Measurements from ENCODE around the gene CDADC1. TPM values are rescaled to one million over a fixed set of nuclear protein-coding genes. Genes with fewer than 3 reads are reported as not detected.

CDADC1 gene
- total RNA-seq, 3 donors from 2014 or later, result 7.3 to 8.5 (median 8.2) TPM

- intact Hi-C loops (cut with DNase I; ENCODE audit: low total_unique reads), result no loop called here
- Histone ChIP-seq H3K36me3 (no peaks in the 10 kb centered on the region), H3K27ac (no peak overlapping the region), H3K9me3 (no peaks in the 10 kb centered on the region), H3K4me1 (no peaks in the 10 kb centered on the region), H3K4me3 (no peak overlapping the region), H3K27me3 (peaks cover 0 to 11% of the 10 kb centered on the region in 2 donors)
- DNase-seq (ENCODE audit: low spot score in 2 of 2), result no peak
- no peak for TF ChIP-seq POLR2A (IDR thresholded peaks at IDR 0.05)
- TF ChIP-seq, protein P1, sequence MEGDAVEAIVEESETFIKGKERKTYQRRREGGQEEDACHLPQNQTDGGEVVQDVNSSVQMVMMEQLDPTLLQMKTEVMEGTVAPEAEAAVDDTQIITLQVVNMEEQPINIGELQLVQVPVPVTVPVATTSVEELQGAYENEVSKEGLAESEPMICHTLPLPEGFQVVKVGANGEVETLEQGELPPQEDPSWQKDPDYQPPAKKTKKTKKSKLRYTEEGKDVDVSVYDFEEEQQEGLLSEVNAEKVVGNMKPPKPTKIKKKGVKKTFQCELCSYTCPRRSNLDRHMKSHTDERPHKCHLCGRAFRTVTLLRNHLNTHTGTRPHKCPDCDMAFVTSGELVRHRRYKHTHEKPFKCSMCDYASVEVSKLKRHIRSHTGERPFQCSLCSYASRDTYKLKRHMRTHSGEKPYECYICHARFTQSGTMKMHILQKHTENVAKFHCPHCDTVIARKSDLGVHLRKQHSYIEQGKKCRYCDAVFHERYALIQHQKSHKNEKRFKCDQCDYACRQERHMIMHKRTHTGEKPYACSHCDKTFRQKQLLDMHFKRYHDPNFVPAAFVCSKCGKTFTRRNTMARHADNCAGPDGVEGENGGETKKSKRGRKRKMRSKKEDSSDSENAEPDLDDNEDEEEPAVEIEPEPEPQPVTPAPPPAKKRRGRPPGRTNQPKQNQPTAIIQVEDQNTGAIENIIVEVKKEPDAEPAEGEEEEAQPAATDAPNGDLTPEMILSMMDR (IDR thresholded peaks at IDR 0.05), result no peak
- no peak for TF ChIP-seq POLR2AphosphoS5 (IDR thresholded peaks at IDR 0.05)
These were observed 34.2 kb upstream of the CDADC1 start for GRCh38 chr13:49213539-49213938.

- H3K27ac ChIP-seq, result no peak overlapping the region
These were observed 33.5 kb upstream of the CDADC1 start for GRCh38 chr13:49213997-49214916.

DNA sequence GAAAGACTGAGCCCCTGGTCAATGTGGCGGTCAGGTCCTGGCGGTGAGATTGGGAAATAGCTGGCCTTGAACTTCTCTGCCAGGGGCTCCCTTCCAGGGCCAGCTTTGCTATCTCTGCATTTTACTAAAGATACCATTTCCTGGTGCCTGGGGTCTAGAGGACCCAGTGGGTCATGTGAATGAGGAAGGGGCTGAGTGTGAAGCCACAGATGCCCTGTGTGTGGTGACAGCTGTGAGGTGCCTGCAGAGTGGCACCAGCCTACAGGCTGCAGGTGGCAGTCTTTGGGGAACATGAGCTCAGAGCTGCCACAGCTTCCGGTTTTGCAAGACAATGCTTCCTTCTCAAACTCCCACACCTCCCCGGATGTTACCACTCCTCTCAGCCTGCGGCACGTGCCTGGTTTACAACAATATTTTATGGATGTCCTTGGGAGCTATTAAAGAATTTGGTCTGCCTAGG, 32.8 kb upstream of the CDADC1 start:
- Histone ChIP-seq H3K27me3 (peaks cover 0 to 26% of the 10 kb centered on the region in 2 donors), H3K9me3 (no peaks in the 10 kb centered on the region), H3K36me3 (no peaks in the 10 kb centered on the region), H3K27ac (no peak overlapping the region), H3K4me3 (no peak overlapping the region), H3K4me1 (no peaks in the 10 kb centered on the region)
- intact Hi-C loops (cut with DNase I; ENCODE audit: low total_unique reads), result no loop called here
- TF ChIP-seq POLR2A (IDR thresholded peaks at IDR 0.05), result no peak
- TF ChIP-seq, protein P1 (IDR thresholded peaks at IDR 0.05), result no peak
- TF ChIP-seq POLR2AphosphoS5 (IDR thresholded peaks at IDR 0.05), result no peak
- no peak for DNase-seq (ENCODE audit: low spot score in 2 of 2)

More at GRCh38 chr13:49213997-49214916, 33.5 kb upstream of the CDADC1 start:
- Histone ChIP-seq H3K36me3 (no peaks in the 10 kb centered on the region), H3K9me3 (no peaks in the 10 kb centered on the region), H3K27me3 (peaks cover 0 to 19% of the 10 kb centered on the region in 2 donors), H3K4me3 (no peak overlapping the region), H3K4me1 (no peaks in the 10 kb centered on the region)
- intact Hi-C loops (cut with DNase I; ENCODE audit: low total_unique reads), result no loop called here
- TF ChIP-seq, protein P1 (IDR thresholded peaks at IDR 0.05), result no peak
- TF ChIP-seq POLR2AphosphoS5 (IDR thresholded peaks at IDR 0.05) (no peak), POLR2A (IDR thresholded peaks at IDR 0.05) (no peak)
- DNase-seq (ENCODE audit: low spot score in 2 of 2), result no peak

DNA sequence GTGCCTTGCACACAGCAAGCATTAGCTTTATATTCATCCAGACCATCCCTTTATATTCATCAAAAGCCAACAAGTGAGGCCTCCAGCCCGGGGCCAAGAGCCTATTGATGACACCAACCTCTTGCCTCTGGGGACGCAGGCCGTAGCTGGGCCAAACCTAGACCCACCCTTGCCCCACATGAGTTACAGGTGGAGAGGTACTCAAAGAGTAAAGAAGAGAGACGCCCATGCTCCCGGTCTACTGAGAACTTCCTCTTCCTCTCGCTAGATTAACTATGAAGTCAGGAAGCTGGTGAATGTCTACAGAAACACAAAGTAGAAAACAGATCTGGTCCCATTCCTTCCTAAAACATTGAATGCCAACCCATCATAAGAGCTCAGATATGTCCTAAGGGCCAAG, 31.4 kb upstream of the CDADC1 start:
- no peaks in the 10 kb centered on the region for H3K4me1 ChIP-seq
- H3K36me3 ChIP-seq, result no peaks in the 10 kb centered on the region
- TF ChIP-seq POLR2AphosphoS5 (IDR thresholded peaks at IDR 0.05), result no peak
- TF ChIP-seq, protein P1 (IDR thresholded peaks at IDR 0.05), result no peak
- TF ChIP-seq POLR2A (IDR thresholded peaks at IDR 0.05), result no peak
- peaks cover 0 to 39% of the 10 kb centered on the region in 2 donors for H3K27me3 ChIP-seq
- no peak overlapping the region for H3K4me3 ChIP-seq
- no peak overlapping the region for H3K27ac ChIP-seq
- H3K9me3 ChIP-seq, result no peaks in the 10 kb centered on the region
- no peak for DNase-seq (ENCODE audit: low spot score in 2 of 2)
- intact Hi-C loops (cut with DNase I; ENCODE audit: low total_unique reads), result no loop called here

DNA sequence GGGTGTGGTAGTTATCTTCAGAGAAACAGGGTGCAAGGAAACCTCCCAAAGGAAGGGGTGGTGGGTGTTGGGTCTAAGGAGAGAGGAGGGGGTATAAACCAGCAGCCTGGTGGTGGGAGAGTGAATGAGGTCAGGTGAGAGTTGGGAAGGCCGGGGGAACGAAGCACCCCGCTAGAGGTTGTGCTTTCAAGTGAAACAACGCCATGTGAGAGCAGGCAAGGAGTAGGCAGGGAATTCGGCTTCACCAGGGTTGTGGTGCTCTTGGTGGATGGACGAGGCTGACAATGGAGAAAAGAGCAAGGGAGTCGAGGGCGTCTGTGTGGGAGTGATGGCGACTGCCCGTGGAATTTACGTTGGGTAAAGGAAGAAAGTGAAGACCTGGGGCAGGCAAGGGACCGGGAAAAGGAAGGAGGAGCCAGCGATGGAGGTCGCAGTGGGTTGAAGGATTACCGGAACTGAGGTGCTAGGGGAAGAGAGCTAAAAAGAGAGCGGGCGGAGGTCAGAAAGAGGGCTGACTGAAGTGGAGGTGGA, 29.7 kb upstream of the CDADC1 start:
- intact Hi-C loops (cut with DNase I; ENCODE audit: low total_unique reads), result no loop called here
- H3K4me3 ChIP-seq, result no peak overlapping the region

More for the DNA sequence above, 29.7 kb upstream of the CDADC1 start:
- Histone ChIP-seq H3K9me3 (no peaks in the 10 kb centered on the region), H3K4me1 (no peaks in the 10 kb centered on the region), H3K36me3 (no peaks in the 10 kb centered on the region), H3K27me3 (peaks cover 0 to 47% of the 10 kb centered on the region in 2 donors), H3K27ac (no peak overlapping the region)
- no peak for TF ChIP-seq POLR2A (IDR thresholded peaks at IDR 0.05)
- no peak for DNase-seq (ENCODE audit: low spot score in 2 of 2)
